Measurements from ENCODE around the gene PLEKHM1.
A peak's percentile ranks its signal among the peaks of the same experiment; 100 is the strongest.

The PLEKHM1 gene

DNA sequence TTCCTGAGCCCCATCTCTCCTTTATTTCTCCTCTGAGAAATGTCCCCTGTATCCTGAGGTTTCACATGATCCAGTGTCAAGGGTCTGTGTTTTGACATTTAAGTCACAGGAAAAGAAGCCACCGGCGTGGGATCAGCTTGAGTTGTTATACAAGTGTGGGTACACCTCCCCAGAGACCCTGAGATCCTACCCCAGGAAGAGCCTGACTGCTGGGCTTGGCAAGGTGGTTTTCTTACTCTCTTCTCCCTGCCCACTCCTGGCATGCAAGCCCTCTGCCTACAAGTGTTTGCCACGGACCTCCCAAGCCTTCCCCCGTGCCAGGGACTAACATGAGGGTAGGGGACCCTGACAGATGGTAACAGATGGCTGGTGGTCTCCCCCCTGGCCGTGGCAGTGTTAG lies 55.0 kb downstream of the PLEKHM1 start:
- Histone ChIP-seq H3K4me3 (ENCODE audit: low read depth in 1 of 2, low read length in 2 of 2) (no peak overlapping the region), H3K36me3 (ENCODE audit: control insufficient read depth in 1 of 2, insufficient read depth in 2 of 2, low read length in 2 of 2) (peaks cover 4 to 26% of the 10 kb centered on the region in 2 donors), H3K9me3 (ENCODE audit: control insufficient read depth in 1 of 2, low read length in 2 of 2) (no peaks in the 10 kb centered on the region), H3K9ac (ENCODE audit: low read depth in 1 of 2, low read length in 2 of 2) (no peak overlapping the region), H3K27ac (ENCODE audit: low read depth, low read length) (no peak overlapping the region), H3K27me3 (ENCODE audit: control insufficient read depth in 1 of 2, insufficient read depth in 2 of 2, low read length in 2 of 2) (peaks cover 0 to 1% of the 10 kb centered on the region in 2 donors), H3K4me1 (ENCODE audit: control insufficient read depth in 1 of 2, insufficient read depth in 2 of 2, low read length in 2 of 2) (peaks cover 7 to 26% of the 10 kb centered on the region in 2 donors)

DNA sequence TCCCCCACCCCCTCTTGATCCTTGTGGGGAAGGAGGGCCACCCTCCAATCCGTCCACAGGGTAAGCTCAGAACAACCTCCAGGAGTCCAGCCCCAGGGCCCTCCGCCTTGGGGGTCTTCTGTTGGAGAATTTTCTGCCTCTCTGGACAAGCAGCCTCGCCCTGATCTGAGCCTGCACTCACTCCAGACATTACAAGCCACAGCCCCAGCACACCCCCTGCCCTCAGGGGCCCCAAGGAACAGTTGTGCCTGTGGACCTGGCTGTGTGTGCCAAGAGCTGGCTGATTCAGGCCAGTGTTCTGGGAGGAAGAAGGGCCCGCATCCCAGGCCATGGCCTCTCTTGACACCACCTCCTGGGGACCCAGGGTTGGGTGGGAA lies 57.4 kb downstream of the PLEKHM1 start:
- peaks cover 4 to 19% of the 10 kb centered on the region in 2 donors for H3K36me3 ChIP-seq (ENCODE audit: control insufficient read depth in 1 of 2, insufficient read depth in 2 of 2, low read length in 2 of 2)
- peaks cover 0 to 6% of the 10 kb centered on the region in 2 donors for H3K27me3 ChIP-seq (ENCODE audit: control insufficient read depth in 1 of 2, insufficient read depth in 2 of 2, low read length in 2 of 2)
- H3K4me3 ChIP-seq (ENCODE audit: low read depth in 1 of 2, low read length in 2 of 2), result no peak overlapping the region
- no peaks in the 10 kb centered on the region for H3K9me3 ChIP-seq (ENCODE audit: control insufficient read depth in 1 of 2, low read length in 2 of 2)
- H3K9ac ChIP-seq (ENCODE audit: low read depth in 1 of 2, low read length in 2 of 2), result no peak overlapping the region
- H3K4me1 ChIP-seq (ENCODE audit: control insufficient read depth in 1 of 2, insufficient read depth in 2 of 2, low read length in 2 of 2), result peaks cover 20 to 35% of the 10 kb centered on the region in 2 donors
- no peak overlapping the region for H3K27ac ChIP-seq (ENCODE audit: low read depth, low read length)

DNA sequence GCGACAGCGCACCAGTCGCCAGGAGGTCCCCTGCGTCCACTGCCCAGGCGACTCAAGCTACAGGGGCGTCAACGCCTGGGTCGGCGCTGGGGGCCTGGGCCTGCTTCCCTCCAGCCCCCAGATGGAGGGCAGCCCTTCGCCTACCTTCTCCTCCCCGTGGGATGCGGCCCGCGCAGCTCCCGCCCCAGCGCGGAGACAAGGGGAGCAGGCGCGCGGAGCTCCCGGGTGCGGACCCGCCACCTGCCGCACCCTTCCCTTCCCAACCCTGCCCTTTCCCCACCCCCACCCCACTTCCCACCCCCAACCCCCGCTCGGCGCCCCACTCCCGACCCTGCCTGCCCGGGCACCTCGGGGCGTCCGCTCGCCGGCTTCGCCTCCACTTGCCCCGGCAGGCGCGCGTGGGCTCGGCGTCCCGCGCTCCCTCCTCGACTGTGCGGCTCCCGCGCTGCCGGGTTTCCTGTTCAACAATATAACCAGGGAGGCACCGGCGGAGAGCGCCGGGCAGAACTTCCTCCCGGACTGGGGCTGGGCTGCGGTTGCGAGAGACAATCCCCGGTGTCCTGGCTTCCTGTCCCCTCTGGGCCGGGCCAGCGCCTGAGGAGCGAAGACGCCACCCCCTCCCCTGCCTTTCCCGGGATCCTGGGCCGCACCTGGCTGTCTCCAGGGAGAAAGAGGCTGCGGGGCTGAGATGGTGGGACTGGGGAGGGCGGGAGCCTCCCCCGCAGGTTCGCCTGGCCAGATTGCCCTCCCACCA lies 57.9 kb downstream of the PLEKHM1 start, which contains the start of gene ARHGAP27:
TSS of gene ARHGAP27 (minus strand) at position 466 of the 754 bp plus-strand sequence. CDS start 2,591 bp downstream, outside the sequence.
- Histone ChIP-seq H3K36me3 (ENCODE audit: control insufficient read depth in 1 of 2, insufficient read depth in 2 of 2, low read length in 2 of 2) (peaks cover 4 to 14% of the 10 kb centered on the region in 2 donors), H3K4me1 (ENCODE audit: control insufficient read depth in 1 of 2, insufficient read depth in 2 of 2, low read length in 2 of 2) (peaks cover 21 to 39% of the 10 kb centered on the region in 2 donors), H3K4me3 (ENCODE audit: low read depth in 1 of 2, low read length in 2 of 2) (peak within 1 kb of the TSS; percentile 70 to 72), H3K9ac (ENCODE audit: low read depth in 1 of 2, low read length in 2 of 2) (peak within 1 kb of the TSS; percentile 25 to 70), H3K27ac (ENCODE audit: low read depth, low read length) (peak within 1 kb of the TSS; percentile 20), H3K9me3 (ENCODE audit: control insufficient read depth in 1 of 2, low read length in 2 of 2) (no peaks in the 10 kb centered on the region), H3K27me3 (ENCODE audit: control insufficient read depth in 1 of 2, insufficient read depth in 2 of 2, low read length in 2 of 2) (peaks cover 0 to 6% of the 10 kb centered on the region in 2 donors)

DNA sequence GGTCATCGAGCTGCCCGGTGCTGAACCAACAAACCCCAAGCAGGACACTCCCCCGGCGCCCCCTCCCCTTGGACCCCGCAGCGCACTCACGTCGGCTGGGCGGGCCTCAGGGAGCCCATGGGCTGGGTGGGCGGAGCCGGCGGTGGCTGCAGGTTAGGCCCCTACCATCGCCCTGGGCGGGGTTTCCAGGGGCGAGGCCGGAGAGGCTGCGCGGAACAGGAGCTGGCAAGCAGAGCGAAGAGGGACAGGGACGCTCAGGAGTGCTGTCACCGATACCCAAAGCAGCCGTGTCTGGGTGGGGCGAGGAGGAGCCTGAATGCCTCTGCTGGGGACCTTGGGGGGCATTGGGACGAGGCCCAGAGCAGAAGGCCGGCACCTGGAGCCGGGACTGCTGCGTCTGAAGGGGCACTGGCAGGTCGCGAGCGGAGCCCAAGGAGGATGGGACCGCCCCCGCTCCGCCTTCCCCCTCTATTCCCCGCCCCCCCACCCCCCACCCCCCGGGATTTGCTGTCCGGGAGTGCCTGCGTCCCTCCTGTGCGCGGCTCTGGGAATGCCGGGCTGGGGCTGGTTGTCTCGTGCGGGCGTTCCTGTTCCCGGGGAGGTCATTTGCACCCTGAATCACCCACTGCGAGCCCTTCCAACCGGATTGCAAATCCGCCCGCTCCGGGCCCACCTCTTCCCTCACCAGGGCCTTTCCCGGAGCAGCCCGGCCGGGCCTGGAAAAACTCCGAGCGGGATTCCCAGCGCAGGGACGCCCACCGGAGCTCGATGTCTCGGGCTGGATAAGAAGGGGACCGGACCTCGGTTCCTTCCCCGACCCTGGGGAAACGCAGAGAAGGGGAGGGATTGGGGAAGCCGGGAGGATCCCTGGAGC lies 58.8 kb downstream of the PLEKHM1 start:
- Histone ChIP-seq H3K4me3 (ENCODE audit: low read depth in 1 of 2, low read length in 2 of 2) (peak overlapping the region; percentile 70 to 72), H3K9ac (ENCODE audit: low read depth in 1 of 2, low read length in 2 of 2) (peak overlapping the region; percentile 32 to 70), H3K27me3 (ENCODE audit: control insufficient read depth in 1 of 2, insufficient read depth in 2 of 2, low read length in 2 of 2) (peaks cover 0 to 6% of the 10 kb centered on the region in 2 donors), H3K4me1 (ENCODE audit: control insufficient read depth in 1 of 2, insufficient read depth in 2 of 2, low read length in 2 of 2) (peaks cover 21 to 39% of the 10 kb centered on the region in 2 donors), H3K27ac (ENCODE audit: low read depth, low read length) (peak overlapping the region; percentile 20), H3K36me3 (ENCODE audit: control insufficient read depth in 1 of 2, insufficient read depth in 2 of 2, low read length in 2 of 2) (peaks cover 4 to 9% of the 10 kb centered on the region in 2 donors), H3K9me3 (ENCODE audit: control insufficient read depth in 1 of 2, low read length in 2 of 2) (no peaks in the 10 kb centered on the region)

DNA sequence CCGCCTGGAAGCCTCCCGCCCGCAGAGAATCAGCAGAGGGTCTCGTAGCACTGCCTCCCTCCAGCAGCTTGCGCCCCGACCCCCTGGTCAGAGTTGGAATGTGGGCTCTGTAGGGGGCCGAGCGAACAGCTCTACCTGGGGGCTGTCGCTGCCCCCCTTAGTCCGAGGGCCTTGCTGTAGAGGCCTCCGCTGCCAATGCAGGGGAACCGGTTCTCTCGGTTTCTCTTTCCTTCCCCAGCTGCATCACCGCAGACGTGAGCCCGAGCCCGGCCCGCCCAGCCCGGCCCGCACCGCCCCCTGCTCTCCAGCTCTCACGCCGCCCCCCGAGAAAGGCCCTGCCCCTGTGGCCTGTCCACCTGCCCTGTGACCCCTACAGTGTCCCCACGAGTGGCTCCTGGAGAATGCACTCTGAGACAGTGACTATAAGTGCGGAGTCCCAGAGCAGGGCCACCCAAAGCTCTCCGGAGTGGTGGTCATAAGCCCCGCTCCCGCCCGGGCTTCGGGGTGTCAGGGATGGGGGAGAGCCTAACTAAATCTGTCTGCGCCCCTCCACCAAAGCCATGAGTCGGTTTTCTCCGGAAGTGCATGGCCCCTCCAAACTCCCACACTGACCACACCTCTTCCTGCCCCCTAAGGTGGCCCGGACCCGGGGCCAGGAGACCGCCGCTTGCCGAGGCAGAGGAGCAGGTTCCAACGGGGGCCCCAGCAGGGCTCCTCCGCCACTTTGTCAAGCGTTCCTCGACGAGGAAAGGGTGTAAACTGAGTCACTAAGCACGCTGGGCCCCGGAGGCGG lies 59.6 kb downstream of the PLEKHM1 start:
- H3K27ac ChIP-seq (ENCODE audit: low read depth, low read length), result no peak overlapping the region
- H3K36me3 ChIP-seq (ENCODE audit: control insufficient read depth in 1 of 2, insufficient read depth in 2 of 2, low read length in 2 of 2), result peaks cover under 1% of the 10 kb centered on the region in 2 donors
- H3K9ac ChIP-seq (ENCODE audit: low read depth in 1 of 2, low read length in 2 of 2), result peak overlapping the region; percentile 32 to 70
- H3K4me1 ChIP-seq (ENCODE audit: control insufficient read depth in 1 of 2, insufficient read depth in 2 of 2, low read length in 2 of 2), result peaks cover 21 to 44% of the 10 kb centered on the region in 2 donors
- H3K4me3 ChIP-seq (ENCODE audit: low read depth in 1 of 2, low read length in 2 of 2), result peak overlapping the region; percentile 70 to 72
- H3K27me3 ChIP-seq (ENCODE audit: control insufficient read depth in 1 of 2, insufficient read depth in 2 of 2, low read length in 2 of 2), result peaks cover 0 to 6% of the 10 kb centered on the region in 2 donors
- H3K9me3 ChIP-seq (ENCODE audit: control insufficient read depth in 1 of 2, low read length in 2 of 2), result no peaks in the 10 kb centered on the region

DNA sequence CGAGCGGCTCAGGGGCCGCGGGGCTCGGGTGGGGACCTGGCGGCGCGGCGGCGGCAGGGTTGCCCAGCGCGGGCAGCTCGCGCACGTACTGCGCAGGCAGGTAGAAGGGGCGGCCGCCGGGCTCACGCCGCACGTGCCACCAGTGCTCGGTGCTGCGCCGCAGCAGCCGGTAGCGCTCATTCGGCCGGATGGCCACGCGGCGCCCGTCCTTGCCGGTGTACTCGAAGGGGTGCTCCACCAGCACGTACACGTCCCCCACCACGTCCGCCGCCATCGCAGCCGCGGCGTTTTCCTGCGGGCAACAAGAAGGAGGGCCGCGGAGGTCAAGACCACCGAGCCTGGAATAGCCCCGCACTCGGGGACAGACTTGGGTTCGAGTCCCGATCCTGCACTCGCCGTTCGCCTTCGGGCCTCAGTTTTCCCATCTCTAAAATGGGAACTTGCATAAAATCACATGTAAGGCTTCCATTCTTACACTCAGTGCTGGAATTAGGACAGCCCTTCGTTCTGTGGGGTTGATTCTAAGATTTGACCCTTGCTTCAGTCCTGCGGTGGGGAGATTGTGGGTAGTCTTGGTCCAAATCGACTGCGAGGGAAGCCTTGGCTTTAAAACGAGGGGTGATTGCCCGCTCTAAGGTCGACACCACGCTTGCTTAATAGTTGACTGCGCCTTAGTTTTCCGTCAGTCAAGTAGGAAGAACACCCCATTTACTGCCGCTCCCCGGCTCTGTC lies 60.3 kb downstream of the PLEKHM1 start:
- Histone ChIP-seq H3K36me3 (ENCODE audit: control insufficient read depth in 1 of 2, insufficient read depth in 2 of 2, low read length in 2 of 2) (no peaks in the 10 kb centered on the region), H3K27ac (ENCODE audit: low read depth, low read length) (no peak overlapping the region), H3K4me1 (ENCODE audit: control insufficient read depth in 1 of 2, insufficient read depth in 2 of 2, low read length in 2 of 2) (peaks cover 21 to 48% of the 10 kb centered on the region in 2 donors), H3K9ac (ENCODE audit: low read depth in 1 of 2, low read length in 2 of 2) (peak overlapping the region in 1 of 2 donors; percentile 28), H3K9me3 (ENCODE audit: control insufficient read depth in 1 of 2, low read length in 2 of 2) (no peaks in the 10 kb centered on the region), H3K27me3 (ENCODE audit: control insufficient read depth in 1 of 2, insufficient read depth in 2 of 2, low read length in 2 of 2) (peaks cover 0 to 6% of the 10 kb centered on the region in 2 donors), H3K4me3 (ENCODE audit: low read depth in 1 of 2, low read length in 2 of 2) (peak overlapping the region; percentile 70 to 72)

DNA sequence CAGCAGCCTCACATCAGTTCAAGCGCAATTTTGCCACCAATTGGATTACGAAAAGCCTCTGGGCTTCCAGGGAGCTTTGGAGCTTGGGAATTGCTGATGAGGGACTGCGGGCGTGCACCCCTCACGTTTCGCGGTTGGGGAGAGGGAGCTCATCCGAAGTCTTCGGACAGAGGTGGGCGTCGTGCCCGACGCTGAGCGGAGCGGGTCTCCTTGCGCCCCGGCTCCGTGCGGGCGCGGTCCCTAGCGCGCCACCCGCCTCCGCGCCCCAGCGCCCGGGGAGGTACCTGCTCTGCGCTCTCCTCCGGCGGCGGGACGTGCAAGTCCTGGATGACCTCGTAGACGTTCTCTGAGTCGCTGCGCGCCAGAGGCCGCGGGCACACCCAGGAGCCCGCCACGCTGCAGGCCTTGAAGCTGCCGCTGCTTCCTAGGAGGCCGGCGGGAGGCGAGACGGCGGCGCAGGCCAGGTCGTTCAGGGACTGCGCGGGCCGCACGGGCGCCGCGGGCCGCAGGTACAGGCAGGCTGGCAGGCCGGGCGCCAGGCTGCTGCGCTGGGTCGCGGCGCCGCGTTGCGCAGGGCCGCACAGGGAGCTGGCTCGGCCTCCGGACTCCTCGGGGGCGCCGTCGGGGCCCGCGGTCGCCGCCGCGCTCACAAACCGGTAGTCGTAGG lies 61.0 kb downstream of the PLEKHM1 start:
- H3K9ac ChIP-seq (ENCODE audit: low read depth in 1 of 2, low read length in 2 of 2), result no peak overlapping the region
- H3K27me3 ChIP-seq (ENCODE audit: control insufficient read depth in 1 of 2, insufficient read depth in 2 of 2, low read length in 2 of 2), result peaks cover 0 to 6% of the 10 kb centered on the region in 2 donors
- H3K4me3 ChIP-seq (ENCODE audit: low read depth in 1 of 2, low read length in 2 of 2), result peak overlapping the region in 1 of 2 donors; percentile 32

DNA sequence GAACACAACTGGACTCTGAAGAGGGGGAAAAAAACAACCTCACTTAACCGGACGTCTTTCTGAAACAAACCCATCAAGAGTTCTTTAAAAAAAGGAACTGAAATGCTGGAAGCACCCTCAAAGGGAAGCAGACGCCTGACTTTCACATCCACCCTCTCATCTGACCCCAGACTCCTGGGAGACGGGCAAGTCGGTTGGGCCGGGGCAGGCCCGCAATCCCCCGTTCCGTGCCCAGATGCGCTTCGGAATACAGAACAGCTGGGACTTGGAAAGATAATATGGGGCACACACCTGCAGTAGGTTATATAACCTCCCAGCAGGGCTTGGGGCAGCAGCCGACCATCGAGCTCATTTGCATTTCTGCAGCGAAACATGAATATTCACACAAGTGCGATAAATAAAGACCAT lies 61.6 kb downstream of the PLEKHM1 start:
- no peak overlapping the region for H3K27ac ChIP-seq (ENCODE audit: low read depth, low read length)
- no peaks in the 10 kb centered on the region for H3K9me3 ChIP-seq (ENCODE audit: control insufficient read depth in 1 of 2, low read length in 2 of 2)
- H3K36me3 ChIP-seq (ENCODE audit: control insufficient read depth in 1 of 2, insufficient read depth in 2 of 2, low read length in 2 of 2), result no peaks in the 10 kb centered on the region
- peak overlapping the region in 1 of 2 donors; percentile 32 for H3K4me3 ChIP-seq (ENCODE audit: low read depth in 1 of 2, low read length in 2 of 2)
- H3K4me1 ChIP-seq (ENCODE audit: control insufficient read depth in 1 of 2, insufficient read depth in 2 of 2, low read length in 2 of 2), result peaks cover 21 to 48% of the 10 kb centered on the region in 2 donors
- H3K27me3 ChIP-seq (ENCODE audit: control insufficient read depth in 1 of 2, insufficient read depth in 2 of 2, low read length in 2 of 2), result peaks cover 0 to 6% of the 10 kb centered on the region in 2 donors
- no peak overlapping the region for H3K9ac ChIP-seq (ENCODE audit: low read depth in 1 of 2, low read length in 2 of 2)

More for the DNA sequence above, 61.0 kb downstream of the PLEKHM1 start:
- Histone ChIP-seq H3K27ac (ENCODE audit: low read depth, low read length) (no peak overlapping the region), H3K4me1 (ENCODE audit: control insufficient read depth in 1 of 2, insufficient read depth in 2 of 2, low read length in 2 of 2) (peaks cover 21 to 48% of the 10 kb centered on the region in 2 donors), H3K9me3 (ENCODE audit: control insufficient read depth in 1 of 2, low read length in 2 of 2) (no peaks in the 10 kb centered on the region), H3K36me3 (ENCODE audit: control insufficient read depth in 1 of 2, insufficient read depth in 2 of 2, low read length in 2 of 2) (no peaks in the 10 kb centered on the region)

Measured in duodenal mucosa (tissue), 2 donors.